UCSD-AML1 (cell line): ENCODE measurements around the gene PRND.
"Not testable (repeated sequence)": the region's sequence is repeated elsewhere in the genome, so short reads cannot be mapped to it uniquely, and the experiment has no call there.

Source experiments
- DNase-seq: peaks from one replicate; lab custom pipeline; 2025; ENCODE audit not compliant: unreplicated experiment; lab: John Stamatoyannopoulos, UW

Gene PRND

DNA sequence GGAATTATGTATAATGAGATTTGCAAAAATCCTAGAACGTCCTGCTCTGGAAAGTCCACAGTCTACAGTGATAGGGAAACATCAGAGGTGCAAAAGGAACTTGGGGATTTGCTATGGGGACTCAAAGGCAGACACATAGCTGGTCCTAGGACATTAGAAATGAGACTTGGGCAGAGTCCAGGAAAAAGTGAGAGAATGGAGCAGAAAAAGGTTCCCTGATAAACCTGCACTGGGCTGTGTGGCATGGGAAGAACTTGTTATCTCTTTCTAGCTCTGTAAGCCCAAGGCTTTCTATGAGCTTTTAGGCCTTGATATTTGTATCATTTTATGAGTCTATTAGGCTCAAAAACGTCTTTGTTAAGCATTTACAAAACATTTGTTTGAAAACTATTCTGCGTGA is 15.2 kb downstream of the PRND start:
- no peak for DNase-seq

- no peak for DNase-seq
Observed at GRCh38 chr20:4737857-4738627, 16.3 kb downstream of the PRND start.

- DNase-seq, result peak; percentile 45
Observed at GRCh38 chr20:4740774-4741431, 19.2 kb downstream of the PRND start.

GRCh38 chr20:4748847-4749246 is 27.1 kb downstream of the PRND start:
- DNase-seq, result no peak

GRCh38 chr20:4749326-4749725 is 27.6 kb downstream of the PRND start:
- no peak for DNase-seq

DNA sequence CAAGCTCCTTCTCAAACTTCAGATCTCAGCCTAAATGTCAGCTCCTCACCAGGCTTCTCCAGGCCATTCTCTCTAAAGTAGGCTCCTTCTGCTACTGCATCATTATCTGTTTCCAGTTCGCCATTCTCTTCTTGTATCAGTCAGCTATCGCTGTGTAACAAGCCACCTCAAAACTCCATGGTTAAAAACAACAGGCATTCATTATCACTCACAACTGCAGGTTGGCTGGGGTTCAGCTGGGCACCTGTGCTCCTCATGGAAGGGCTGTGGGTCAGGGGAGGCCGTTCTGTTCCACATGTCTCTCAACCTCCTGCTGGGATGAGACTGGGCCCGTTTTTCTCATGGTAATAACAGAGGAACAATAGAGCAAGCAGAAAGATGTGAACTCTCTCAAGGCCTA is 28.7 kb downstream of the PRND start:
- DNase-seq, result no peak

GRCh38 chr20:4759100-4759884 is 37.6 kb downstream of the PRND start:
- not testable (repeated sequence) for DNase-seq

DNA sequence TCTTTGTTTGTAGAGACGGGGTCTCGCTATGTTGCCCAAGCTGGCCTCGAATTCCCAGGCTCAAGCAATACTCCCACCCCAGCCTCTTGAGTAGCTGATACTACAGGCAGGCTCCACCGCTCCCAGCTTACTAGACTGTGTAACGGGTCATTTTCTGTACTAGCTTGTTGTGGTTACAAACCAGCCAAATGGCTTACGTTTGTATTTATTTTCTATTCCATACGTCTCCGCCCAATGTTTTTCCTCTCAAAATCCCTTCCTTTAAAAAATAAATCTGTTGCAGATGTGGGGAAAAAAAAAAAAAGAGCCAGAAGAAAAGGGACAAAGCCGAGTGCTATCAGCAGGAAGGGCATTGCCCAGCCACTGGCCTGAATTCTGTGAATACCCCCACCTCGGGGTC is 41.6 kb downstream of the PRND start:
- DNase-seq, result no peak

DNA sequence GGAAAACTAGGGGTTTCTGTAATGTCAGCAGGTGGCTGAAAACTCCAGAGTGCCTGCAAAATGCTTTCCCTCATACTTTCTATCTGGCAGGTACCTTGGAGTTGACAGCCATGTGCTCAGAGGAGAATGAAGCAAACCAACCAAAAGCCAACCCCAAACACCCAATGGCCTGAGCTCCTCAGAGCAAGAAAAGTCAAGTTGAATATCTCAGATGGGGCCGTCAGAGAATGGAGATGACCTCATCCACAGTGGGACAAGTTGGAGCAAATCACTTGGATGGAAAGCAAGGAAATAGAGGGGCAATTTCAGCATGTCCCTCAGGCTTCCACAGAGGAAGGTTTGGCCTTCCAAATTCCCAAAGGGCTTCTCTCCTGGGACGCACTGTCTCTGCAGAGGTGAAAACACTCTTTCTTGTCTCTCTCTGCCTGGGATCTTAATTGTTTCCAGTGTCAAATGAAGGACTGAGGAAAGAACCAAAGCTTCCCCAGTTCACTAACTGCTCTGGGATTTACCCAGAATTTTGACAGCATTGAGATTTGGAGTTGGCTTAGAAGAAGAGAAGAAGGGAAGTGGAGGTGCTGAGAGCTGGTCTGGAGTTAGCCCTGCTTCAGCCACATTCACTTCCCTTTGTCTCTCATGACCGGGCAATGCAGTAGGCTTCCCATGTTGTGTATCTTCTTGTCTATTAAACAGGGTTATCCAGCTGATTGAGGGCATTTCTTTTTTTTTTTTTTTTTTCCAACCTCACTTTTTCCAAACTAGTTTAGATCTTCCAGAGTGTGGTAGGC is 42.2 kb downstream of the PRND start:
- no peak for DNase-seq

DNA sequence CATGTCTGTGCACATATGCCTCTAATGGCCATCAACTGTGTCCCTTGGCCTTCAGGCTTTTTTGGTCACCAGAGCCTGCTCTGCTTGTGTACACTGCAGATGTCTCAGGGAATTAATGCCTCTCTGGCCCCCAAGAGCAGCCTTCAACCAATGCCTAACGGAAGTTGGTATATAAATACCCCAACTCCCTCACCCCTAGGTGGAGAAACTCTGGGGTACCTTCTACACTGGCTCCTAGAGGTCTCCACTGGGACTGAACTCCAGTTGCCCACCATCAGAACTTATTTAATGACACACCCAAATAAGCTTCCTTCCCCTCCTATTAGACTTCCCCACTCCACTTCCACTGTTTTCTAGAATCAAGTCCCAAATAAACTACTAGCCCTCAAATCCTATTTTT is 43.1 kb downstream of the PRND start:
- no peak for DNase-seq

- no peak for DNase-seq
Observed at GRCh38 chr20:4765681-4766080, 44.0 kb downstream of the PRND start.

DNA sequence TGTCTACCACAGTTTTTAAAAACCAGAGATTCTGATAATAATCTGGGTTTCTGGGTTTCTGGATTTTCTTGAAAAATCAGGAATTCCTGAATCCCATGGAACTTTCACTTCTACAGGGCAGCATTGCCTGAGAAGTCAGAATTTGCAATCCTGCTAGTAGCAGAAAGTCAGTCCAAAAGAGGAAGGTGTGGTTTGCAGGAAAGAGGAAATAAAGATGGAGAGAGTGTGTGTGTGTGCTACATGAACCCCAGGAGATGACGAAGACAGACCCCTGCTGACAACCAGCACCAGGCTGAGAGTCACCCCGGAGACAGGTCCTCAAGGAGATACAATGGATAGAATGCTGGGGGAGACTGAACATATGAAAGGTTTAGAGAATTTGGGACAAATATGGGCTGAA is 44.9 kb downstream of the PRND start:
- peak; percentile 48 for DNase-seq

GRCh38 chr20:4767084-4767483 is 45.4 kb downstream of the PRND start:
- no peak for DNase-seq

DNA sequence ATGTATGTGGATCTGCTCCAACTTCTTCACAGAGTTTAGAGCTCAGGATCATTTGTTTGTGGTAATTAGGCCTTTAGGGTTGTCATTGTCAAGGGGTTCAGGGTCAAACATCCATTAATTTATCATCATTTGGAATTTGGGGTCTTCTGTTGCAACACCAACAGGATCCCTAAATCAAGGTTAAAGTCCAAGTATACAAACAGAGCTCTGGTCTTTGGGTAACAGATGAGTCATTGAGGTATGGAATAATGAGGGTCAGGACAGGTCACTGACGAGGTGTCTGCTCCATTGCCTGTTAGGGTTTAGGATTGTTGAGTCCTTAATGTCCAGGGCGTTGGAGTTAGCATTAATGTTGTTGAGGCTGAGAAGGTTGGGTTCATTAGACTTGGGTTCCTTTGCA is 47.6 kb downstream of the PRND start:
- DNase-seq, result no peak

DNA sequence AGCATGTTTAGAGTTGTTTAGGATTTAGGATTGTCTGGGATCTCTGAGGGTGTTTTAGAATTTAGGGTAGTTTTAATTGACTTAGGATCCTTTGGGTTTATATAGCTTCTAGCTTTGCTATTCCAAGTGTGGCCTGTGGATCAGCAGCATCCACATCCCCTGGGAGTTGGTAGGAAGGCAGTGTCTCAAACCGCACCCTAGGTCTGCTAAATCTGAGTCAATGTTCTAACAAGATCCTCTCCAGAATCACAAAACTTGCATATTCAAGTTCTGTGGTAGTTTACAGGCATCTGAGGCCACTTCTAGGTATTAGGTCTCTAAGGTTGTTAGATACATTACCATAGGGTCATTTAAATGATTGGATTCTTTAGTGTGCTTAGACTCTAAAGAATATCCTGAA is 48.3 kb downstream of the PRND start:
- no peak for DNase-seq

- DNase-seq, result no peak
Observed at GRCh38 chr20:4771004-4771403, 49.3 kb downstream of the PRND start.

DNA sequence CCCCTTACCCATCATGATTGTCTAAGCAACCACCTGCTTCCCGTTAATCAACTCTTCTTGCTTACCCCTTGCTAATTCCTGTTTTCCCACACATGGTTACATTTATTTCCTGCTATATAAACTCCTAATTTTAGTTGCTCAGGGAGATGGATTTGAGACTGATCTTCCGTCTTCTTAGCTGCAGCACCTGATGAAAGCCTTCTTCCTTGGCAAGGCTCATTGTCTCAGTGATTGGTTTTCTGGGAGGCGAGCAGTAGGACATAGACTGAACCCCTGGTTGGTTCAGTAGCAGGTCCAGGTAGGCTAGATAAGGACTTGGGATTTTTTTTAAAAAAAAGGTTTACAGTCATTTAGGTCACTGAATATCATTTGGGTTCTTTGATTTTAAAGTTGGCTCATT is 50.4 kb downstream of the PRND start:
- no peak for DNase-seq

DNA sequence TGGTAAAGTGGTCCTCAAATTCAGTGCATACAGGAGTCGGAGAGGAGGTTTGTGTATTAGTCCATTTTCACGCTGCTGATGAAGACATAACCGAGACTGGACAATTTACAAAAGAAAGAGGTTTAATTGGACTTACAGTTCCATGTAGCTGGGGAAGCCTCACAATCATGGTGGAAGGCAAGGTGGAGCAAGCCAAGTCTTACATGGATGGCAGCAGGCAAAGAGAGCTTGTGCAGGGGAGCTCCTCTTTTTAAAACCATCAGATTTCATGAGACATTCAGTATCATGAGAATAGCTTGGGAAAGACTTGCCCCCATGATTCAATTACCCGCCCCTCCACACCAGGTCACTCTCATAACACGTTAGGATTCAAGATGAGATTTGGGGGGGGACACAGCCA is 51.3 kb downstream of the PRND start:
- DNase-seq, result not testable (repeated sequence)

- no peak for DNase-seq
Observed at GRCh38 chr20:4773736-4774135, 52.0 kb downstream of the PRND start.

GRCh38 chr20:4774207-4774606 is 52.5 kb downstream of the PRND start:
- no peak for DNase-seq
